ENCODE measurements around the gene RNF180. TPM values are rescaled to one million over a fixed set of nuclear protein-coding genes. Genes with fewer than 3 reads are reported as not detected.

Gene RNF180
- total and polyA plus RNA-seq, 8 donors = 1.3 to 7.2 (median 5.7) TPM

DNA sequence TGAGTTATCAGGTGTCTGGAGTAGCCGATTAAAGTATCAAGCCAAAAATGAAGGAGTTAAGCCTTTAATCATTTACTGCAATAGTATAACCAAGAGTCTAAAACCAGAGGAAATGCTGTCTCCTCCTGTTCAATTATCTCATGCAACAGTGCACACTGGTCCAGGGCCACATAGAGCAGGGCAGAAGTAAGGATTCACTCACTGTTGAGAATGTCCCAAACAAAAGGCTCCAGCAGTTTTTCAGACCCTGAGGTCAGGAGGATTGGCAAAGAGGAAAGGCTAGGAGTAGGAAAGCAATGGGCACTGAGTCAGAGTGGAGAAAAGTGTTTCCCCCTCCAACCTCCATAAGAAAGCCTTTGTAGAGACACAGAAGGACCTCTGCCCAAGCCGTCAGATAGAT lies 168.2 kb downstream of the RNF180 start:
- 64 to 73% methylated on average over 2 of the region's 2 CpGs for WGBS, 2 donors

DNA sequence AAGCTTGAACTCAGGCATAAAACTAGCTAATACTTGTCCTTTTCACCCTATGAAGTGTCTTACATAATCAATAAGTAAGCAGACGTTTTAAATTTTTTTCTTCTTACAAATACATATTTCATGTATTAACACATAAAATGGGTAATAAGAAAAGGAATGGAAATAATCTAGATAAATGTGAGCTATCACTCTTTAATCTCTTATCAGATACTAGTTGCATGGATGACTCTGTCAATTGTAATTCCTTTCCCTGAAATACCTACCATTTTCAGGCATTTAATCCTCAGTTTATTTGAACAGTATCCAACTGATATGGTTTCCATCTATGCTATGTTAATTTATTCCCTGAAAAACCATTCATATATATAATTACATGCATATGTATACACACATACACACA lies 174.1 kb downstream of the RNF180 start:
- intact Hi-C loops (cut with DNase I) = no loop called here
- H3K36me3 ChIP-seq = no peaks in the 10 kb centered on the region
- no peak overlapping the region for H3K27ac ChIP-seq
- TF ChIP-seq CTCF (IDR thresholded peaks at IDR 0.05) = no peak
- no peaks in the 10 kb centered on the region for H3K9me3 ChIP-seq
- 60 to 95% methylated on average over 1 of the region's 1 CpG for WGBS, 2 donors
- no peaks in the 10 kb centered on the region for H3K4me1 ChIP-seq
- no peak overlapping the region for H3K4me3 ChIP-seq
- H3K27me3 ChIP-seq = no peaks in the 10 kb centered on the region
- ATAC-seq (no peak), DNase-seq (no peak), FAIRE-seq (no peak)

More for the DNA sequence above, 168.2 kb downstream of the RNF180 start:
- Histone ChIP-seq H3K36me3 (peaks cover 0 to 3% (median 0%) of the 10 kb centered on the region in 3 donors), H3K4me1 (no peaks in the 10 kb centered on the region), H3K4me3 (no peak overlapping the region), H3K9me3 (no peaks in the 10 kb centered on the region), H3K27me3 (no peaks in the 10 kb centered on the region), H3K27ac (no peak overlapping the region)
- TF ChIP-seq CTCF (IDR thresholded peaks at IDR 0.05) = no peak
- no peak for FAIRE-seq
- intact Hi-C loops (cut with DNase I) = no loop called here
- ATAC-seq = no peak
- no peak for DNase-seq

DNA sequence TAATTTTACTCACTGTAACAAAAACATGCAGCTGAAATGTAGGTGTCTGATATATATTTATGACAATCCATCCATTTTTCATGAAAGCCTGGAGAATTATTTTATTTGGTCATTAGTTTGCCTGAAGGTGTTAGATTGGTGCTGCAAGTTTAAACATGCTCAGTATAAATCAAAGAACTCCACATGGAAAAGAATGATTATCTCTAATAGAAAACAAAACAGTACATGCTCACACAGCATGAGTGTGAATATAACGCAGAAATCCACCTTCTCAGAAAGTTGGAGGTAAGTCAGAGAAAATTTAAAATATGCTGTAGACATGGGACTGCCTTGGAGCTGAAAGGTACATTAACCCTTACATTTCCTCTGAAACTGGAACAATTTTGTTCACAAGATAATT lies 174.7 kb downstream of the RNF180 start:
- Histone ChIP-seq H3K9me3 (no peaks in the 10 kb centered on the region), H3K27ac (no peak overlapping the region), H3K4me1 (no peaks in the 10 kb centered on the region), H3K4me3 (no peak overlapping the region), H3K36me3 (no peaks in the 10 kb centered on the region), H3K27me3 (no peaks in the 10 kb centered on the region)
- no peak for TF ChIP-seq CTCF (IDR thresholded peaks at IDR 0.05)
- intact Hi-C loops (cut with DNase I) = no loop called here
- 83 to 90% methylated on average over 1 of the region's 1 CpG for WGBS, 2 donors
- ATAC-seq (no peak), FAIRE-seq (no peak), DNase-seq (no peak)

DNA sequence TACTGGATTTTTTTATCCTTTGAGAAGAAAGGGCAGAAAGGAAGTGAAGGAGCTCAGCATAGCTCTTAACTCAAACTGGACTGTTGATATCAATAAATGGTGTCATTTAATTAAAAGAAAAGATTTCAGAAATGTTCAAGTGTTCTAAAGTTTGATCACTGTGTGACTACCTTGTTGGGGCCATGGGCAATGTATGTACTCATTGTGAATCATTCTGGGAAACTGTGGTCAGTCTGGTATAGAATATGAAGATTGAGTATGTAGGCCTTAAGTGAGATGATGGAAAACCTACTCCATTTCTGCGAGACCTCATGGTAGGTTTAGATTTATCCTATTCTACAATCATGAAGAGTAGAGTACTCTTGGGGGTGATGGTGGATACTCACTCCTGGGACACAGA lies 175.7 kb downstream of the RNF180 start:
- FAIRE-seq = no peak
- Histone ChIP-seq H3K27ac (no peak overlapping the region), H3K9me3 (no peaks in the 10 kb centered on the region), H3K27me3 (no peaks in the 10 kb centered on the region), H3K4me3 (no peak overlapping the region), H3K4me1 (no peaks in the 10 kb centered on the region), H3K36me3 (no peaks in the 10 kb centered on the region)
- TF ChIP-seq CTCF (IDR thresholded peaks at IDR 0.05) = no peak
- no peak for ATAC-seq
- DNase-seq = no peak
- WGBS, 2 donors = 83 to 100% methylated on average over 1 of the region's 1 CpG
- intact Hi-C loops (cut with DNase I) = no loop called here

DNA sequence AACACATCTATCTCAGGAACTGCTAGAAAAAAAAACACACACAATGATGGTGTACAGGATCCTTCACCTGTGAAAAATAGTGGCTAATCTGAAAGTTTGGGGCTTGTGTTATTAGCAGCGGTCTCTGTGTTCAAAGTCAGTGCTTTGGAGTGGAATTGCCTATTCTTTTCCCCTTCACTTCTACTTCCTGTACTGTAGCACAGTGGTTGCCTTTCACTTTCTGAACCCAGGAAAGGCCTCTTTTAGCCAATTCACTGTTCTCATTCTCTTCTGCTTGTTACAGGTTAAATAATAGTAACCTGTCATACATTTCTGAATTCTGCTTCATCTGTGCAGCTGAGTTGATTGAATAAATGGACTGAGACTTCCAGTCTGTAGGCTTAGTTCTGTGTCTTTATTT lies 178.9 kb downstream of the RNF180 start:
- no peak for DNase-seq
- Histone ChIP-seq H3K9me3 (no peaks in the 10 kb centered on the region), H3K4me1 (no peaks in the 10 kb centered on the region), H3K27ac (no peak overlapping the region), H3K36me3 (no peaks in the 10 kb centered on the region), H3K27me3 (no peaks in the 10 kb centered on the region), H3K4me3 (no peak overlapping the region)
- no peak for FAIRE-seq
- 94% methylated on average over 1 of the region's 1 CpG for WGBS, 2 donors
- no peak for TF ChIP-seq CTCF (IDR thresholded peaks at IDR 0.05)
- intact Hi-C loops (cut with DNase I) = no loop called here
- no peak for ATAC-seq

All from pancreas (tissue), 10 donors.